Fibroblast of gingiva (primary cell): ENCODE data around the gene SAMM50.

Experiments
- DNase-seq: peaks from one replicate; pipeline ENCODE4 v3.0.0-alpha.2; 2011; ENCODE audit warnings: low read depth

The SAMM50 gene

DNA sequence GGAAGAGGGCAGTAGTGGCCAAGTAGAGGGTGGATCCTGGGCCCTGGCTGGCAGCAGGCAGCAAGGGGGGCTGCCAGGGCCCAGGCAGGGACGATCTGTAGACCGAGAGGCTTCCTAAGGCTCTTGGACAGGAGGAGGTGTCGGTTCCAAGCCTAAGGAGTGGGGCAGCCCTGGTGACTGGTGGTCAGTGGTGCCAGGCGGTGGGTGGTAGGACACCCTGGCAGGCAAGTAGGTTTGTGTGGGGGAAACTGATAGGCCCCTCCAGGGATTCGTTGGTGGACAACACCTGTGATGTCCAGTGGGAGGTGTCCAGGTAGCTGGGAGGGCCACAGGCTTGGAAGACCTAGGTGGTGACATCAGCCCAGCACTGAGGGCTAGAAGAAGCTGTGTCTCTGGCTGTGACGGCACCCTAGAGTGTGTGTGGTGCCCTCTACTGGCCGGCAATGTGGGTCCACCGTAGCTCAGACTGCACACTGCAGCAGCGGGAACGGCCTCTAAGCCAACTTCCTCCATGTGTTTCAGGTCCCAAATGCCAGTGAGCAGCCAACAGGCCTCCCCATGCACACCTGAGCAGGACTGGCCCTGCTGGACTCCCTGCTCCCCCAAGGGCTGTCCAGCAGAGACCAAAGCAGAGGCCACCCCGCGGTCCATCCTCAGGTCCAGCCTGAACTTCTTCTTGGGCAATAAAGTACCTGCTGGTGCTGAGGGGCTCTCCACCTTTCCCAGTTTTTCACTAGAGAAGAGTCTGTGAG is 9.4 kb upstream of the SAMM50 start:
- DNase-seq: peak; percentile 49

DNA sequence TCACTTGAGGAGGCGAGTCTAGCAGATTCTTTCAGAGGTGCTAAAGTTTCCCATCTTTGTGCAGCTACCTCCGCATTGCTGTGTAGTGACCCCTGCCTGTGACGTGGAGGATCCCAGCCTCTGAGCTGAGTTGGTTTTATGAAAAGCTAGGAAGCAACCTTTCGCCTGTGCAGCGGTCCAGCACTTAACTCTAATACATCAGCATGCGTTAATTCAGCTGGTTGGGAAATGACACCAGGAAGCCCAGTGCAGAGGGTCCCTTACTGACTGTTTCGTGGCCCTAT is 8.9 kb upstream of the SAMM50 start:
- no peak for DNase-seq

DNA sequence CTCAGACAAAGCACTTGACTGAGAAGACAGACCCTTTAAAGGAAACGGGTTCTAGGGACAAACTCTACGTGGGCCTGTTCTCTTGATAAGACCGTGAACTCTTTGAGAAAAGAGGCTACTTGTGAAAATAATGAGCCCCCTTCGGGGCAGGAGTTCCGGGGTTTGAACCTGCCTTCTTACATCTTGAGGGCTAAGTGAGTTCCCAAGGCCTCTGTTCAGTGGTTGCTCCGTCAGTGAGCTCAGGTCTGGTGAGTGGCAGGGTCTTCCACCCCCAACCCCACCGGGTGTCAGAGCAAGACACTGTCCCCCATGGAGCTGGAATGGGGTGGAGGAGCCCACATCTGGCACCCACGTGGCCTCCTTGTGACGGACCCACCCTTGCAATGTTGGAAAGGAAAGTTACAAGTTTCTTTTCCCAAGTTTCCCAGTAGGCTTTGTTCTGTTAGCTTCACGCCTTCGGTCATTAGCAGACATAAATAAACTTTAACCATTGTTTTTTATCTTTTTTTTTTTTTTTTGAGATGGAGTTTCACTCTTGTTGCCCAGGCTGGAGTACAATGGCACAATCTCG is 6.3 kb upstream of the SAMM50 start:
- DNase-seq: no peak

DNA sequence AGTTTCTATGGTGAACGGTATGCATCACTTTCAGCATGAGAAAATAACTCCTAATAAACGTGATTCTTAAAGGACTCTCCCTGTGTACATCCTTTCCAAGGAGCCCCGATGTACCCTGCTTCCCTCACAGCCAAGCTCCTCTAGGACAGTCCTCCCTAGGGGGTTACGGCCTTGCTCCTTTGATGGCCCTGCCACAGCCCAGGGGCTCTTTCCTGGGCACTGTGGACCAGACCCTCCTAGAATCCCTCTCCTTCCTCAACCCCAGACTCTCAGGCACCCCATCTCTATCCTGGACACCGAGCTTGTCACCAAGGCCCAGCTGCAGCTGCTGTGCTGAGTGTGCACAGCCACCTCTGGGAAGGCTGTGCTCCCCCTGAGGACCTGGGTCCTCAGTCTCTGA is 3.9 kb upstream of the SAMM50 start:
- no peak for DNase-seq

DNA sequence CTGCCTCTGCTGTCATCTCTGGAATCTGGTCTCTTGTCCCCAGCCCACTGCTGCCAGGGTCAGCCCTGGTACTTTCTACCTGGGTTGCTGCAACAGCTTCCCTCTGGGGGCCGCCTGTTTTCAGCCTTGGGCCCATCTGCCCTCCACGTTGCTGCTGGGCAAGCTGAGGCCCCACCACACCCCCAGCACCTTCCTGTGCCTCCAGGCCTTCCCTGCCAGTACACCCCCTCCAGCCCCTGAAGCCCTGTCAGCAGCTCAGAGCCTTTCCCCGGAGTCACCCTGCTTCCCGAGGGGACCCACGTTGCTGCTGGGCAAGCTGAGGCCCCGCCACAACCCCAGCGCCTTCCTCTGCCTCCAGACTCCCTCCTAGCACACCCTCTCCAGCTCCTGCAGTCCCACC is 3.3 kb upstream of the SAMM50 start:
- DNase-seq: no peak

DNA sequence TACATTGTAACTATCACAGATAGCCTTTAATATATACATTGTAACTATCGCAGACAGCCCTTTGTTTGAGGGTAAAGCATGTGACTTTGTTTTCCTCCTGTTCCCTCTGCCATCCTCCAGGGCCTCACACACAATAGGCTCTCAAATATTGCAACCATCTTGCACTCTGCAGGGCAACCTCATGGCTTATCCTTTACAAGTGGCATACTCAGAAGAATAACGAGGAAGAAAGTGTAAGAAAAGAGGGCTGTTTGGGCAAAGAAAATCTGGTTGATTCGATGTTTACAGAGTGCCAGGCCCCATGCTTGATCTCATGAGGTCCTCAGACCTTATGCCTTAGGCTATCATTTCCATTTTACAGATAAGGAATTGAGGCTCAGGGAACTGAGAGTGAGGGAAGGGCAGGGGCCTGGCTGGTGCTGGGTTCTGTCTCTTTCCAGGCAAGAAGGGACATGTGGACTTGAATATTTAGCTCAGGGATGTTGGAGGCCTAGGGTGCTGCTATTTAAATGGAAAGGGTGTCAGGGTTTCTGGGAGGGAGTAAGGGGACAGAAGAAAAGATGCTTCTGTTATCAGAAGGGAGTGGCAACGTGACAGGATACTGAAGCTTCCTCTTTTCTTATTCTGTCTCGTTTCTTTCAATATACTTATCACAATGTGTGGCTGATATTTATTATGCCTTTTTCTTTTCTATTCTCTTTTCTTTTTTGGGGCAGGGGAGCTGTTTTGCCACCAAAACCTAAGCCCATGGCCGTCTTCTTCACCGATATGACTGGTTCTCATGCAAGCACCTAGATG is 1.1 kb upstream of the SAMM50 start:
- no peak for DNase-seq

DNA sequence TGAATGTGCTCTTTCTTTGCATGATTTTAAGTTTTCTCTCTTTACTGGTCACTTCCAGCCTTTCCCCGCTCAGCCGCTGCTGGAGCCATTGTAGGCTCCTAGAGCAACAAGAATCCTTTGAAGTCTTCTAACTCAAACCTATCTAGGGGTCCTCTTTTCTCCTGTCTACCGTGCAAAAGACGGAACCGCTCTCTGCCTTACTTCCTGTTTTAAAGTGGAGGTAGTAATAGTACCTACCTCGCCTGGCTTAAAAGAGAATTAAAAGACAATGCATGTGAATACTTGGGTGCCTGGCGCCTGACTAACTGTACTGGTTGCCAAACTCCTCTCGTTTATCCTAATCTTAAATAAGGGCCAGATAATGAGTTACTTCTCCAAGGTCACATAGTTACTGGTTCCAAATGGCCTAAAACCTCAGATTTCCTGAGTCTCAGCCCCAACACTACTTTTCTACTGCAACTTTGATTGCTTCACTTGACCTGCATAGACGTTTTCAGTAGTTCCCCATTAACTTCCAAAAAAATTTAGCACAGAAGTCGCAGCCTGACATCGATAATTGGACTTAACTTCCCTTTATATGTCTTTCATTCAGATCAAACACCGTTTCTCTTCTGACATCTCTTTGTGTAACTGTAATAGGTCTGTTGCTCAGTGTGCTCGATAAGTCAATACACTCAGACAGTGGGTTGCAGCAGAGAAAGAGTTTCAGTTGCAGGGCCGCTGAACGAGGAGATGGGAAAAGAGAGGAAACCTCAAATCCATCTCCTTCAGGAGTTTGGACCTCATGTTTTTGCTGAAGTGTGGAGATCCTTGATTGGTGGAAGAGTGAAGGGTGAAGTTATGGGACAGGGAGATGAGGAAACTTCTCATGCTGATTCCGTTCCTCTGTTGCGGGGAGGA is 891 bp downstream of the SAMM50 start:
- no peak for DNase-seq

DNA sequence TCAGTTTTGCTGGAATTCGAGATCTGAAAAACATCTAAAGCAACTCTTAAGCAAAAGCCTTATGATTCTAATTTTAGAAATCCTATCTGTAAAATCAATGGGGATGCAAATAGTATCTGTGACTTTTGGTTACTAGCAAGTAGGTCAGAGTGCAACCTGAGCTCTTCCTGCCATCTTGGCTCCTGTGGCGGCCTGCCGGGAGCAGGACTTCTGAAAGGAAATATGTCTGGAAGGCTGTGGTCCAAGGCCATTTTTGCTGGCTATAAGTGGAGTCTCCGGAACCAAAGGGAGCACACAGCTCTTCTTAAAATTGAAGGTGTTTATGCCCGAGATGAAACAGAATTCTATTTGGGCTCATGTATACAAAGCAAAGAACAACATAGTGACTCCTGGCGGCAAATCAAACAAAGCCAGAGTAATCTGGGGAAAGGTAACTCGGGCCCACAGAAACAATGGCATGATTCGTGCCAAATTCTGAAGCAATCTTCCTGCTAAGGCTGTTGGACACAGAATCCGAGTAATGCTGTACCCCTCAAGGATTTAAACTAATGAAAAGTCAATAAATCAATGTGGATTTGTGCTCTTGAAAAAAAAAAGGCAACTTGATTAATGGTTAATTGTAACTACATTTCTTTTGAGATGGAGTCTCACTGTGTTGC is 1.7 kb downstream of the SAMM50 start:
- DNase-seq: peak; percentile 61

DNA sequence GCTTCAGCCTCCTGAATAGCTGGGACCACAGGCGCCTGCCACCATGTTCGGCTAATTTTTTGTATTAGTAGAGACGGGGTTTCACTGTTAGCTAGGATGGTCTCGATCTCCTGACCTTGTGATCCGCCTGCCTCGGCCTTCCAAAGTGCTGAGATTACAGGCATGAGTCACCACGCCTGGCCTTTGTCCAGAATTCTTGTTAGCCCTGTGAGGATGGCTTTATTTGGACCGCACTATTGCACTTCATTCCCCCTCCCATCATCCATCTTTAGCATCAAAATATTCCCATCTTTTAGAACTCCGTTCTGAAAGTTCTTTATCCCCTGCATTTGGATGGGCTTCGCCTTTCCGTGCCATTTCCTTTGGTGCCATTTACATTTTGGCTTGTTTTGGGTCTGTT is 2.6 kb downstream of the SAMM50 start:
- no peak for DNase-seq

DNA sequence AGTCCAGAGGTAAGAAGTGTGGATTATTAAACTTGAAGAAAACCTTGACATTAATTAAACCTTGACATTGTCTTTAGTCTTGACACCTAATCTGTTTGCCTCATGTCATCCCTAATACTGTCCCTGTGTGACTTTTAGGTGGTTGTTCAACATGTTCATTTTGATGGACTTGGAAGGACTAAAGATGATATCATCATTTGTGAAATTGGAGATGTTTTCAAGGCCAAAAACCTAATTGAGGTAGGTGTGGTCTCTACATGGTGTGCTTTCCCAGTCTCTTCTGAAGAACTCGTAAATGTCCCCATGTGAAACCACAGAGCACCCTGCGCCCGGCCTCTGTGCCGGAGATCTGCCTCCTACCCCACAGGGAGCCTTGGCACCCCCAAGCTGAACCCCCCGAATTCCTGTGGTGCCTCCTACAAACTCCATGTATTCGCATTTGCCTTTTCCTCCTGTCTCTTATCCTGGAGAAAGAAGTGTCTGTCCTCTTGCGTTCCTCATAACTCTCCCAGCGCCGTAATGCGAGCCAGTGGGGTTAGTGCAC is 9.1 kb downstream of the SAMM50 start:
- no peak for DNase-seq

DNA sequence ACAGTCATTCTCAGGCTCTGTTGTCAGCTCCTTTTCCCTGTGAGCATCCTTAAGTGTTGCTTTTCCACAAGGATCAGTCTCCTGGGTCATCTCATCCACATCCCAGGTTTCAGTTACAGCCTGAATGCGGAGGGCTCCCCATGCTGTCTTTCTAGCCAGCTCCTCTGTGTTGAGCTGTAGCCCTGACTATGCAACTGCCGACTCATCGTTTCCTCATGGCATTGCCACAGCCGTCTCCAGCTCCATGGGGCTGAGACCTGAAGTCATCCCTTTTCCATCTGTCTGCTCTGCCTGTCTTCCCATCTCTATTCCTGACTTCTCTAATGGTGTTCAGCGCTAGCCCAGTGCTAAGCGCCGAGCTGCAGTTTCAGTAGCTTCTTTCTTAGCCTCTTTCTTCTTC is 11.8 kb downstream of the SAMM50 start:
- DNase-seq: no peak

DNA sequence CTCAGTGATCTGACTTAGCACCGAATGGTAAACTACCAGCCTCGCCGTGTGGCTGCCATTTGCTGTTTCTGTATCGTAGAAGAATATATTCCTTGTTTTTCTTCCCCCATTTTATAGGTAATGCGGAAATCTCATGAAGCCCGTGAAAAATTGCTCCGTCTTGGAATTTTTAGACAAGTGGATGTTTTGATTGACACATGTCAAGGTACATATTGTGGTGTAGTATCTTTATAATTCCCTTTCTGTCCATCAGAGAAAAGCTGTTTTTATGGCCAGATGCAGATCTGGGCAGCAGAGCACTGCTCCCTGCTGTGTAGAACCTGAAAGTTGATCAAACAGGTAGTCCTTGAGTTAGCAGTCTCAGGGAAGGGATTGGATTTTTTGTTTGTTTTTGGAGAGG is 13.4 kb downstream of the SAMM50 start:
- DNase-seq: no peak

DNA sequence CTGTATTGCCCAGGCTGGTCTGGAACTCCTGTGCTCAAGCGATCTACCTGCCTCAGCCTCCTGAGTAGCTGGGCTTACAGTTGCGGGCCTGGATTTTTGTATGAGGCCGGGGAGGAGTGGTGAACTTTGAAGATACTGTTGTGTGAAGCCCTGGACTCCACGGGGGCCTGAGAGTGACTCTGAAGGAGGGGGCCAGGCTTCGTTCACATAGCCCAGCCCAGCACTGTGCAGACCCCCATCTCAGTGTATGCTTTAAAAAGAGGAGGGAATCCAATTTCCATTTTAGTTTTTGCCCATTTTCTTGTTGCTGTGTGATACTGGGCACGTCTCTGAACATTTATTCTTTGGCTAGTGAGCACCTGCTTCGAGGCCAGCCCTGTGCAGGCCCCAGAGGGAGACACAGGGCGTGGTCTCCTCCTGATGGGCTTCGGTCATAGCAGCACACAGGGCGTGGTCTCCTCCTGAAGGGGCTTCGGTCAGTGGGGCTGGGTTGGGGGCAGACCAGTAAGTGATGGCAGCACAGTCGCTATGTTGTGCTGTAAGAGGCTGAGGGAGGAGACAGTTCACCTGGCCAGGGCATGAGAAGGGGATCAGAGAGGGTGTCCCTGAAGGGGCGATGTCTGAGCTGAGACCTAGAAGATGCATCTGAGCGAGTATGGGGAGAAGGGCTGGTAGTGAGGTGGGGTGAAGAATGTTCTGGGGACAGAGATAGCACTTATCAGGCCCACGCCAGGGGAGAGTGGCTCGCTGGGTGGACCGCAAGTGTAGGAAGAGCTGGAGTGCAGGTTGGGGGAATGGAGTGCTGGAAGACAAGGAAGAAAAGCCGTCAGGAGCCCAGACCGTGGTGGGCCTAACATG is 14.0 kb downstream of the SAMM50 start:
- DNase-seq: no peak

DNA sequence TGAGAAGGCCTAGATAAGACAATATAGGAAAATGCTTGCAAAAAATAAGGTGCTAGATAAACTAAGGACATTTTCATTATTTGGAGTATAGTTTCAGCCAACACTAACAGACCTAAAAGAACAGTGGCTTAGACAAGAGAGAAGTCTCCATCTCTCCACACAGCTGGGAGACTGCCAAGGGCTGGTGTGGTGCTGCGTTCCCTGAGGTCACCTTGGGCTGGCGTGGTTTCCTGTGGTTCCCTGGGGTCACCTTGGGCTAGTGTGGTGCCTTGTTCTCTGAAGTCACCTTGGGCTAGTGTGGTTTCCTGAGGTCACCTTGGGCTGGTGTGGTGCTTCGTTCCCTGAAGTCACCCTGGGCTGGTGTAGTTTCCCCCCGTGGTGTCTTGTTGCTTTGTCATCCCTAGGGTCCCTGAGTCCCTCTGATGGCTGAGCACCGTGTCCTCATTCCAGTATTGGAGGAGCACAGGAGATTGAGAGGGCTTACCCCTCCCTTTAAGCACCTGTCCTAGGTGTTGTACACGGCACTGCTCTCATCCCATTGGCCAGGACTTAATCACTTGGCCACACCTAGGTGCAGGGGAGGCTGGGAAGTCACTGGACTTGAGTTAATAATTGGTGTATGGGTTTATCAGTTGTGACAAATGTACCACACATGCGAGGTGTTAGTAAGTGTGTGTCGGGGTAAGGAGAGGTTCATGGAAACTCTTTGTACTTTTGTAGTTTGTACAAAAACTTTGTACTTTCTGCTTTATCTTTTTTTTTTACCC is 14.9 kb downstream of the SAMM50 start:
- no peak for DNase-seq

DNA sequence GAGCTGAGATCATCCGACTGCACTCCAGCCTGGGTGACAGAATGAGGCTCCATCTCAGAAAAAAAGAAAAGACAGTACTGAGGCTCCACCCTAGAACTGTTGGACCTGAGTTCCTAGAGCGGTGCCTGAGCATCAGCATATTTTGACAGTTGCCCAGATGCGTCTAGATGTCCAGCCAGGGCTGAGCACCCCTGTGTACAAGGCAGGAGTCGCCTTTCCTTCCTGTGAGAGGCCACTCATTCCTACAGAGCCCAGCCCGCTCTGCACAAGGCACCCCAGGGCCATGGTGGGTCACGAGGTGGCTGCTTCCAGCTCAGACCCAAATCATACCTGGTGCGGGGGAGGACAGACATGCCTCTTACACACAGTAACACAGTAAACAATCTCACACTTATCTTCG is 15.9 kb downstream of the SAMM50 start:
- DNase-seq: no peak

DNA sequence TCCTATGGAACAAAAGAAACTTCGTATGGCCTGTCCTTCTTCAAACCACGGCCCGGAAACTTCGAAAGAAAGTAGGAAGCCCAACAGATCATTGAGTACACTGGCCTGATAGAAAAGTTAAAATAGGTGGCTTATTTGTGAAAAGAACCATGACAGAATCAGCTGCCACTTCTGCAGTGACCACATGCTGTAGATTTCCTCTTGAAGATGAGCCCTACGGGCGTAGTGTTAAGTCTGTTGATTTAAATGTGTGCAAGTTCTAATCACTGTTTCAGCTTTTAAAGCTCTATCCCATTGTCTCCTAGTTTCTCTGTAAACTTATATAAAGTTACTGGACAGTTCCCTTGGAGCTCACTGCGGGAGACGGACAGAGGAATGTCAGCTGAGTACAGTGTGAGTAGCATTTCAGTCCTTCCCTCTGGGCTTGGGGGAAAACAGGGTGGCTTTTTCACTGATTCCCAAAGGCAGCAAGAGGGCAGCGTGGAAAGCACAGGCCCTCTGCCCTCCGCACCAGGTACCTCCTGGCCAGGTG is 17.8 kb downstream of the SAMM50 start:
- DNase-seq: no peak

DNA sequence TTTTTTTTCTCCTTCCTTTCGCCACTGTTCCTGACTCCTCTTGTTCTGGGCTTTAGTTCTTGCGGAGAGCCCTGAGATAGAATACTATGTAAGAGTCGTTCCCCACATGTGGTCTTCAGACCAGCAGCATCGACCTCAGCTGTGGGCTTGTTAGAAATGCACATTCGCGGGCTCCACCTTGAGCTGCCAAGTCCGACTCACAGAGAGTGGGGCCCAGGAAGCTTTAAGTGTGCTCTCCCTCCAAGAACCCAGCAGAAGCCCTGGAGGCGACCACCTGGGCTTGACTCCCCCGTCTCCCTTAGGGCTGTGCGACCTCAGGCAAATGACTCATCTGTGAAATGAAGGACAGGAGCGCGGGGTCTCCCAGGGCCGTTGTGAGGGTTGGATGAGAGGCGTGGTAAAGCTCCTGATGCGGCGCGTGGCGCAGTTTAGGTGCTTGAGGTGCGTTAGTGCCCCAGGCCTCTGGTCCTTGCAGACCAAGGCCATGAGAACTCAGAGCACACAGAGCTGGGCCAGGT is 18.8 kb downstream of the SAMM50 start:
- no peak for DNase-seq

DNA sequence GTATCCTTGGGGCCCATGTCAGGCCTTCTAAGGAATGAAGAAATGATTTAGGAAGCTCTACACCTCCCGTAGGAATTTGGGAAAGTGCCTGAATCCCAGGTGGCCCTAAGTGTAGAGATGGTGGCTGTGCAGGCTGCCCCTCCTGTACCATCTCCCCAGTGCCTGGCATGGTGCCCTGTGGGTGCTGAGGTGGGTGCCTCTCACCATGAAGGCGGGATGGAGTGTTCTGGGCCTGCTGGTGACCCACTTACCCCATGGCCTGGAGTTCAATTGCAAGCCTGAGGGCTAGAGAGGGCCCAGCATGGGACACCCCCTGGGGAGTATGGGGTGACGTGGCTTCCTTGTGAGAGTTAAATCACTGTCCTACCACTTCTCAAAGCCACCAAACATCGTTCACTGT is 19.8 kb downstream of the SAMM50 start:
- no peak for DNase-seq
